CD4-positive, alpha-beta T cell (primary cell): Measurements from ENCODE around the gene PIAS4. TPM values are rescaled to one million over a fixed set of nuclear protein-coding genes. Genes with fewer than 3 reads are reported as not detected.

Experiments
- ATAC-seq: fragments of 200-7000 bp; cut with Tn5 transposase; one replicate; pipeline ENCODE4 v1.10.0; 2022; ENCODE audit warnings: mild to moderate bottlenecking; ENCODE audit not compliant: poor library complexity
- CTCF ChIA-PET: fragments of 350-600 bp; sonication (Branson Sonifier 250); formaldehyde crosslinking; loops from one replicate; lab custom pipeline; 2021; ENCODE audit warnings: antibody characterized with exemption, inconsistent platforms; lab: Charles Lee
- POLR2A ChIA-PET: fragments of 350-600 bp; sonication (Branson Sonifier 250); formaldehyde crosslinking; loops from one replicate; lab custom pipeline; 2021; ENCODE audit warnings: antibody characterized with exemption, inconsistent platforms; lab: Charles Lee
- DNase-seq, 14 experiments: peaks; one replicate each; pipeline ENCODE4 v3.0.0-alpha.2; 2013 to 2020; ENCODE audit warnings: mixed read lengths in 2 of 14
- H3K27ac ChIP-seq, 2 donors: one replicate each; pipeline versions ENCODE4 v1.5.1 to v1.7.0; 2013; ENCODE audit warnings: low read length in 2 of 2, low read depth in 1 of 2, mild to moderate bottlenecking in 1 of 2
- H3K27me3 ChIP-seq, 2 experiments: 1 replicate in 1 of 2; 2 replicates in 1 of 2; pipeline versions ENCODE4 v1.6.1 to v1.7.0; 2013; ENCODE audit warnings: low read length in 2 of 2, control low read depth in 1 of 2, mild to moderate bottlenecking in 1 of 2, moderate library complexity in 1 of 2; ENCODE audit not compliant: insufficient read depth in 2 of 2, control insufficient read depth in 1 of 2
- H3K36me3 ChIP-seq: one replicate; pipeline ENCODE4 v1.6.1; 2013; ENCODE audit warnings: low read length, control low read depth; ENCODE audit not compliant: insufficient read depth
- H3K4me1 ChIP-seq: one replicate; pipeline ENCODE4 v1.6.1; 2013; ENCODE audit warnings: low read length, control low read depth; ENCODE audit not compliant: insufficient read depth
- H3K4me3 ChIP-seq: one replicate; pipeline ENCODE4 v1.5.1; 2013; ENCODE audit warnings: mild to moderate bottlenecking, low read length, moderate library complexity
- H3K9me3 ChIP-seq, 2 experiments: 1 replicate in 1 of 2; 2 replicates in 1 of 2; pipeline versions ENCODE4 v1.6.1 to v1.7.0; 2013; ENCODE audit warnings: low read length in 2 of 2, mild to moderate bottlenecking in 2 of 2, control low read depth in 1 of 2, moderate library complexity in 1 of 2; ENCODE audit not compliant: control insufficient read depth in 1 of 2, insufficient read depth in 1 of 2
- H3K27ac Mint-ChIP-seq: one replicate; pipeline ENCODE4 v1.8.0; 2020; ENCODE audit warnings: mixed read lengths
- H3K27me3 Mint-ChIP-seq: one replicate; pipeline ENCODE4 v1.8.0; 2021; ENCODE audit warnings: mixed read lengths
- H3K36me3 Mint-ChIP-seq: one replicate; pipeline ENCODE4 v1.8.0; 2021; ENCODE audit warnings: low read depth, mixed read lengths
- H3K4me1 Mint-ChIP-seq: one replicate; pipeline ENCODE4 v1.8.0; 2021; ENCODE audit warnings: low read depth, mixed read lengths
- H3K4me3 Mint-ChIP-seq: one replicate; pipeline ENCODE4 v1.8.0; 2020; ENCODE audit warnings: mild to moderate bottlenecking, mixed read lengths
- H3K9me3 Mint-ChIP-seq: one replicate; pipeline ENCODE4 v1.8.0; 2020; ENCODE audit warnings: mixed read lengths
- CTCF ChIP-seq: fragments of 200-600 bp; IDR thresholded peaks from one replicate; pipeline ENCODE4 v1.8.0; 2022; ENCODE audit warnings: antibody characterized with exemption, mild to moderate bottlenecking
- intact Hi-C, 2 experiments: fragments of 100-400 bp; cut with DNase I in 1 of 2; cut with micrococcal nuclease in 1 of 2; formaldehyde crosslinking; loops; one replicate each; pipeline versions ENCODE4 v1.15.1 to v1.9.0; 2023 to 2025; cut with DNase I, micrococcal nuclease
- total RNA-seq, 174 experiments: library from RNA in 2 of 174; stranded (reverse) in 2 of 174; gene quantifications; one replicate each; pipeline ENCODE4 v1.2.3 and lab custom pipeline; 2021 to 2026

Gene PIAS4
- total RNA-seq, 2 experiments from 2014 or later: 14.5 to 16.5 TPM

- Mint-ChIP-seq H3K4me1 (no peaks in the 10 kb centered on the region), H3K36me3 (peaks cover 39% of the 10 kb centered on the region), H3K4me3 (no peak overlapping the region), H3K27ac (no peak overlapping the region), H3K27me3 (no peaks in the 10 kb centered on the region), H3K9me3 (no peaks in the 10 kb centered on the region)
- TF ChIP-seq CTCF: no peak
- H3K27me3 ChIP-seq: no peaks in the 10 kb centered on the region
- DNase-seq: no peak
- intact Hi-C loops: no loop called here
- ATAC-seq: no peak
- H3K27ac ChIP-seq: no peak overlapping the region
- H3K4me1 ChIP-seq: peaks cover 1% of the 10 kb centered on the region
- no peaks in the 10 kb centered on the region for H3K9me3 ChIP-seq
- peaks cover 68% of the 10 kb centered on the region for H3K36me3 ChIP-seq
- POLR2A ChIA-PET: no interaction called here
- CTCF ChIA-PET: no interaction called here
- no peak overlapping the region for H3K4me3 ChIP-seq
These were observed 46.5 kb upstream of the PIAS4 start for GRCh38 chr19:3961007-3961406.

- POLR2A ChIA-PET: no interaction called here
- no peaks in the 10 kb centered on the region for H3K4me1 Mint-ChIP-seq
These were observed 43.9 kb upstream of the PIAS4 start for GRCh38 chr19:3963458-3964255.

More at GRCh38 chr19:3963458-3964255, 43.9 kb upstream of the PIAS4 start:
- DNase-seq (no peak), ATAC-seq (no peak)
- Mint-ChIP-seq H3K36me3 (peaks cover 48% of the 10 kb centered on the region), H3K27ac (no peak overlapping the region), H3K4me3 (no peak overlapping the region), H3K27me3 (no peaks in the 10 kb centered on the region), H3K9me3 (no peaks in the 10 kb centered on the region)
- TF ChIP-seq CTCF: no peak
- H3K36me3 ChIP-seq: peaks cover 79% of the 10 kb centered on the region
- no peaks in the 10 kb centered on the region for H3K27me3 ChIP-seq
- H3K4me1 ChIP-seq: peaks cover 7% of the 10 kb centered on the region
- CTCF ChIA-PET: no interaction called here
- no peak overlapping the region for H3K4me3 ChIP-seq
- H3K27ac ChIP-seq: no peak overlapping the region
- intact Hi-C loops: no loop called here
- no peaks in the 10 kb centered on the region for H3K9me3 ChIP-seq
